ENCODE measurements around the gene STARD3. TPM values are rescaled to one million over a fixed set of nuclear protein-coding genes. Genes with fewer than 3 reads are reported as not detected.
A peak's percentile ranks its signal among the peaks of the same experiment; 100 is the strongest.

STARD3 gene
- total and polyA plus RNA-seq, 9 of the 15 experiments (the other 6 are each of a cell fraction or from before 2014, with no cell fraction given), result 0.63 to 87.0 (median 46.0) TPM

- TF ChIP-seq TSHZ1 (CRISPR knock-in tag; IDR thresholded peaks at IDR 0.05) (no peak), FIP1L1 (IDR thresholded peaks at IDR 0.05; ENCODE audit: low read depth, low read length, poor library complexity, severe bottlenecking) (no peak), NFXL1 (CRISPR knock-in tag; IDR thresholded peaks at IDR 0.05) (no peak), GTF2B (IDR thresholded peaks at IDR 0.05; ENCODE audit: extremely low read depth, insufficient read length) (no peak), CHD2 (IDR thresholded peaks at IDR 0.05; ENCODE audit: low read depth, low read length) (no peak), FOXJ3 (CRISPR knock-in tag; IDR thresholded peaks at IDR 0.05) (no peak), PYGO2 (tag; IDR thresholded peaks at IDR 0.05) (no peak), RFX5 (IDR thresholded peaks at IDR 0.05; ENCODE audit: low read depth, low read length) (no peak), PML (IDR thresholded peaks at IDR 0.05; ENCODE audit: low read length) (no peak), POLR2G (IDR thresholded peaks at IDR 0.05; ENCODE audit: low read depth, low read length) (no peak), ZNF707 (CRISPR knock-in tag; conservative IDR thresholded peaks at IDR 0.05) (no peak), LARP7 (IDR thresholded peaks at IDR 0.05) (no peak), ZNF143 (CRISPR knock-in tag; IDR thresholded peaks at IDR 0.05) (no peak), MAFK (IDR thresholded peaks at IDR 0.05; ENCODE audit: low read length) (no peak)
- TF ChIP-seq, protein P1, sequence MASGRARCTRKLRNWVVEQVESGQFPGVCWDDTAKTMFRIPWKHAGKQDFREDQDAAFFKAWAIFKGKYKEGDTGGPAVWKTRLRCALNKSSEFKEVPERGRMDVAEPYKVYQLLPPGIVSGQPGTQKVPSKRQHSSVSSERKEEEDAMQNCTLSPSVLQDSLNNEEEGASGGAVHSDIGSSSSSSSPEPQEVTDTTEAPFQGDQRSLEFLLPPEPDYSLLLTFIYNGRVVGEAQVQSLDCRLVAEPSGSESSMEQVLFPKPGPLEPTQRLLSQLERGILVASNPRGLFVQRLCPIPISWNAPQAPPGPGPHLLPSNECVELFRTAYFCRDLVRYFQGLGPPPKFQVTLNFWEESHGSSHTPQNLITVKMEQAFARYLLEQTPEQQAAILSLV (tag; IDR thresholded peaks at IDR 0.05), result no peak
- TF ChIP-seq, protein P2, sequence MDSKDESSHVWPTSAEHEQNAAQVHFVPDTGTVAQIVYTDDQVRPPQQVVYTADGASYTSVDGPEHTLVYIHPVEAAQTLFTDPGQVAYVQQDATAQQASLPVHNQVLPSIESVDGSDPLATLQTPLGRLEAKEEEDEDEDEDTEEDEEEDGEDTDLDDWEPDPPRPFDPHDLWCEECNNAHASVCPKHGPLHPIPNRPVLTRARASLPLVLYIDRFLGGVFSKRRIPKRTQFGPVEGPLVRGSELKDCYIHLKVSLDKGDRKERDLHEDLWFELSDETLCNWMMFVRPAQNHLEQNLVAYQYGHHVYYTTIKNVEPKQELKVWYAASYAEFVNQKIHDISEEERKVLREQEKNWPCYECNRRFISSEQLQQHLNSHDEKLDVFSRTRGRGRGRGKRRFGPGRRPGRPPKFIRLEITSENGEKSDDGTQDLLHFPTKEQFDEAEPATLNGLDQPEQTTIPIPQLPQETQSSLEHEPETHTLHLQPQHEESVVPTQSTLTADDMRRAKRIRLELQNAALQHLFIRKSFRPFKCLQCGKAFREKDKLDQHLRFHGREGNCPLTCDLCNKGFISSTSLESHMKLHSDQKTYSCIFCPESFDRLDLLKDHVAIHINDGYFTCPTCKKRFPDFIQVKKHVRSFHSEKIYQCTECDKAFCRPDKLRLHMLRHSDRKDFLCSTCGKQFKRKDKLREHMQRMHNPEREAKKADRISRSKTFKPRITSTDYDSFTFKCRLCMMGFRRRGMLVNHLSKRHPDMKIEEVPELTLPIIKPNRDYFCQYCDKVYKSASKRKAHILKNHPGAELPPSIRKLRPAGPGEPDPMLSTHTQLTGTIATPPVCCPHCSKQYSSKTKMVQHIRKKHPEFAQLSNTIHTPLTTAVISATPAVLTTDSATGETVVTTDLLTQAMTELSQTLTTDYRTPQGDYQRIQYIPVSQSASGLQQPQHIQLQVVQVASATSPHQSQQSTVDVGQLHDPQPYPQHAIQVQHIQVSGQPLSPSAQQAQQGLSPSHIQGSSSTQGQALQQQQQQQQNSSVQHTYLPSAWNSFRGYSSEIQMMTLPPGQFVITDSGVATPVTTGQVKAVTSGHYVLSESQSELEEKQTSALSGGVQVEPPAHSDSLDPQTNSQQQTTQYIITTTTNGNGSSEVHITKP (IDR thresholded peaks at IDR 0.05; ENCODE audit: partially characterized antibody), result no peak
- TF ChIP-seq, protein P3, sequence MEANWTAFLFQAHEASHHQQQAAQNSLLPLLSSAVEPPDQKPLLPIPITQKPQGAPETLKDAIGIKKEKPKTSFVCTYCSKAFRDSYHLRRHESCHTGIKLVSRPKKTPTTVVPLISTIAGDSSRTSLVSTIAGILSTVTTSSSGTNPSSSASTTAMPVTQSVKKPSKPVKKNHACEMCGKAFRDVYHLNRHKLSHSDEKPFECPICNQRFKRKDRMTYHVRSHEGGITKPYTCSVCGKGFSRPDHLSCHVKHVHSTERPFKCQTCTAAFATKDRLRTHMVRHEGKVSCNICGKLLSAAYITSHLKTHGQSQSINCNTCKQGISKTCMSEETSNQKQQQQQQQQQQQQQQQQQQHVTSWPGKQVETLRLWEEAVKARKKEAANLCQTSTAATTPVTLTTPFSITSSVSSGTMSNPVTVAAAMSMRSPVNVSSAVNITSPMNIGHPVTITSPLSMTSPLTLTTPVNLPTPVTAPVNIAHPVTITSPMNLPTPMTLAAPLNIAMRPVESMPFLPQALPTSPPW (CRISPR knock-in tag; IDR thresholded peaks at IDR 0.05), result peak; percentile 38; the same call in 1 of the 2 replicates
Measured at GRCh38 chr17:39621523-39622379, 15.2 kb upstream of the STARD3 start (continued).
